Tongue (tissue), 2 donors: ENCODE results near the gene GHR. TPM values are rescaled to one million over a fixed set of nuclear protein-coding genes. Genes with fewer than 3 reads are reported as not detected.

Source experiments
- DNase-seq: peaks from one replicate; pipeline ENCODE4 v3.0.0-alpha.2; 2015
- total RNA-seq: library from RNA; depleted of rRNA; stranded (reverse); fragments of >200 nt; gene quantifications from one replicate; pipeline ENCODE4 v1.2.3, GENCODE V29; 2014

GHR gene
- total RNA-seq, 1 donor from 2014 or later: 13.4 TPM

DNA sequence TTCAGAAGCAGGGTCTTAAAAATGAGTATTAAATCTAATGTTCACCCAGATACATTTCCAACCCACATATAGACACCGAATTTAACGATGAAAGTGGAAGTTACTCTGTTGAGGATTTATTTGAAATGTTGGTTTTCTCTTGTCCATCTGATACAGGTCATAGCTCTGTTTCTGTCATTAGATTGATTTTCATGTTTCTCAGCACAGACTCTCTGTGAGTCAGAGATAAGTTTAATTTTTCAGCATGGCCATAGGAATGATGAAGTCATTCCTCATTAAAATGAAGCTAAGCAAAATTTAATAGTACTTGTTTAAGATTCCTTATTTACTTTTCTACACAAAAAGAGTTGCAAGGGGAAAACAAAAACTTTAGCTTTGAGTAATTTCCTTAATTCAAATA lies 38.8 kb downstream of the GHR start:
- DNase-seq: no peak

DNA sequence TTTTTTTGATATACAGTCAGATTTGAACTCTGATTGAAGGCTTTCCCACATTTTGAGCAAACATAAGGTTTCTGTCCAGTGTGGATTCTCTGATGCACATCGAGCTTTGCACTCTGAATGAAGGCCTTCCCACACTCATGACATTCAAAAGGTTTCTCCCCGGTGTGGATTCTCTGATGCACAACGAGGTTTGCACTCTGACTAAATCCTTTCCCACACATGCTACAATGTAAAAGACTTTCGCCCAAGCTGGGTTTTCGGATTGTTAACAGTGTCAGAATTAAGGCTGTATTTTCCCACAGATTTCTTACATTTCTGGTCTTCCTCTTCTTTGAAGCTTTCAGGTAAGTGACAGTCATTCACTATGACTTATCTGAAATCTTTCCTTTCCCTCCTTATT lies 44.3 kb downstream of the GHR start:
- no peak for DNase-seq

DNA sequence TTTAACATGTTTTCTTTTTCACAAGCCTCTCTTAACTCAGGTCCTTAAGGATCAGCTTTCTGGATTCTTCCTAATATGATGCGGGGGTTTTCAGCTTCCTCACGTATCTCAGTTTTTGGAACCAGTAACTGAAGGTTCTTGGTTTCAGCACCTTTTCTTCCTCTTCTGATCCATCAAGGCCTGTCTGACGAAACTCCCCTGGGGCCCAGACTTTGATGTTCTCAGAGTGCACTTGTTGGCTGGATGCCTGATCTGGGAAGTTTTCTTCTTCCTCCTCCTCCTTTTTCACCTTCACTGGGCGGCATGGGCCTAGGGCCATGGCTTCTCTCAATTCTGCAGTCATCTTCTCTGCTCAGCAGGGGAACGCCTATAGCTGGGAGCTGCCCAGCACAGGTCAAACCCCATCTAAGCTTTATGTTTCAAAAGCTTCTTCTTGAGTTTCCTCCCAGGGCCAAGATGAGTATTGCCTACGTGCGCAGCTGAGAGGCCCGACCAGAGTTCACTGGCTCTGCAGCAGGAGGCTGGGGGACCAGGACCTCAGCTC lies 44.8 kb downstream of the GHR start:
- DNase-seq: no peak

DNA sequence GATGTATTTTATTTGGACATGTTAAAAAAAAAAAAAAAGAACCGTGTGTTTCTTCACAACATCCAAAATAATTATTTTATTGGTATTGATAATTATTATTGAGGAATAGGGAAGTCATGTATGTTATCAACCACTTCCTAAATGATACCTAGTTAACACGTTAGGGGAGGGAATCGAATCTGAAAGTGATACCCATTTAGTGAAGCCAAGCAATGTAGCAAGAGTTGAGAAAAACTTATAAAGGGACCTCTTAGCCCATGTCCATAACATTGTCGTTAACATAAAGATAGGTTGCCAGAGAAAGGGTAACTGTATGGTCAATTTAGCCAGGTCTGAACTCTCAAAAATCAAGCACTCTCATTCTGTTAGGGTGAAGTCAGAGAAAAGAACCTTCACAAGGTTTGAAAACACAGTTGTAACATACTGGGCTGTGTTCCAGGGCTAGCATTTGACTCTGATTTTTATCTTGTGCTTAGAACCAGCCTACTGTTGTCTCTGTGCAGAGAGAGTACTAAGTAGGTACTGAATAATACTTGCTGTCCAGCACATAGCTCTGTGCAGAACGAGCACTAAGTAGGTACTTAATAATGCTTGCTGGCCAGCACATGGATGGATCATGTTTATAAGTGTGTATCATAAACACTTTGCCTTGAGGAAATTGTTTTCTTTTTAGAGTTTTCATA lies 60.4 kb downstream of the GHR start:
- DNase-seq: no peak

DNA sequence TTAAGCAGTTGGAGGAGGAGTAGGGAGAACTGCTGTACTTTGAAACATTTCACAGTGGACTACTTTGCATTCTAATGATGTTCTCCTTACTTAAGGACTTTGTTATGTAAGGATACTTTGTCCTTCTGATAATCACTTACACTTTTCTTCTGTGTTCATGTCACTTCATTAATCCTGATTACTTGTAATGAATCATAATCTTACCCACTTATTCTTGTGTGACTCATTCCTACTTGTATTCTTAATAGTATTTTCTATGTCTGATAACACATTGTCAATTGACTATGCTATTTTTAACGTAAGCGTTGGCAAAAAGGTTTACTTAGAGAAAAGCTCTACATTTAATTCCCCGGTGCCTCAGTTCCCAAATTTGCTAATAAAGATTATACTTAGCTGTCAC lies 63.8 kb downstream of the GHR start:
- DNase-seq: no peak

DNA sequence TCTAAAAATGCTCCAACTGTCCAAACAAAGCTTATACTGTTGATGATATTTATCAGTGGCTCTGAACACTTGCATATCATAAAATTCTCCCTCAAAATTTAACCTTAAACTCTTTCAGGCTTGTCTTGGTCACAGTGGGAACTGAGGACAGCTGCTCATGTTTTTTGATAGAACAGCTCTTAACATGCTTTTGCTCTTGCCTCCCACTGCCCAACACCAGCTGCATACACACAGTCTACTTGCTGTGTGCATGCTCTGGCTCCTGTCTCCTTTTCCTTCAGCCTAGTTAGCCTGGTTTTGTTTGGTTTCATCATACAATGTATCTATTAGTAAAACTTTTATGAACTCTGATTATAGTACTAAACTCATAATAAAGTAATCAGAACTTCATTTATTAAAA lies 64.6 kb downstream of the GHR start:
- DNase-seq: peak; percentile 51

DNA sequence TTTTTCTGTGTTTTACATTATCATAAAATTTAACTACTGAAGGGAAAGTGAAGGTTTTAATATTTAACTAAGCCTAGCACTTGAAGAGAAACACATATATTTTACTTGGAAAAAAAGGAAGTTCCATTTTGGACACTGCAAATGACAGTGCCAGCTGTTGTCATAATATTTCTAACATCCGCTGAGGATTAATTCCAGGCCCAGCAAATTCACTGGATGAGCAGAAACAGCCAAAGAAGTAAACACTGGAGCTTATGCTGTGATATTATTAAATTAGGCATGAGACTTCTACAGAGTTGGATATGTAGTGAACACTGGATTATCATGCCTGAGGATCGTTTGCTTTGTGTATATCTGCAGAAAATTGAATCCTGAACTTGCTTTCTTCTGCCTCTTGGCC lies 67.6 kb downstream of the GHR start:
- DNase-seq: peak; percentile 78

DNA sequence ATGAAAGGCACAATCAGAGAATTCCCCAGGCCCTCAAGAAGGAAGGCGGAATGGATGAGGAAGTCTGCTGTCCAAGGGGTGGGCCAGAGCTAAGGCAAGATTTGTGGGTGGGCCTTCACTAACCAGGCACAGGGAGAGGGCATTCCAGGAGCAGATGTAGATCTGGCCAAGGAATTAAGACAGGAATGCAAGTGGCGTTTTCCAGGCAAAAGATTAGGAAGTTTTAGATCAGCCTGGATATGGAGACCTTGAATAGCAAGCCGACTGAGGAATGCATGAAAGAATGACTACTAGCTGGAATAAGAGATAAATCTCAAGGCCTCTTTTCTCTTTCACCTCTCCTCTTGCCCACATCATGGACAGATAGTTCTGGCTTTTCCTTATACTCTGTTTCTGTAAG lies 68.5 kb downstream of the GHR start:
- DNase-seq: peak; percentile 31

DNA sequence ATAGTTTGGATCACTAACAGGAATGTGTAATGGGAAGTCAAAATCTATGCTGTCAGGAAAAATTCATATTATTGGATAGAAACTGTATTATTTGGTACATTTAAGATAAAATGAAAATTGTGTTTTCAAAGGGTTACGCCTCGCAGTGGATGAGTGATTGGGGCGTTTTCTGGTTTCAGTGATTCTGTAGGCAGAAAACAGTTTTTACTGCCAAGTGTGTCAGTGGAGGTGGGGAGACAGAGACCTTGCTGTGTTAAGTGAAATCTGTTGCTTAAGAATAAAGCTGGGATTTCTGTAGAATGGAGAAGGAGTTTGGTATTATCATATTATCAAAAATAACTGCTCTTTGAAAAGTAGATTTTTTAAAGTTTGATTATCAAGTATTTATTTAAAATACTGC lies 69.7 kb downstream of the GHR start:
- DNase-seq: no peak

DNA sequence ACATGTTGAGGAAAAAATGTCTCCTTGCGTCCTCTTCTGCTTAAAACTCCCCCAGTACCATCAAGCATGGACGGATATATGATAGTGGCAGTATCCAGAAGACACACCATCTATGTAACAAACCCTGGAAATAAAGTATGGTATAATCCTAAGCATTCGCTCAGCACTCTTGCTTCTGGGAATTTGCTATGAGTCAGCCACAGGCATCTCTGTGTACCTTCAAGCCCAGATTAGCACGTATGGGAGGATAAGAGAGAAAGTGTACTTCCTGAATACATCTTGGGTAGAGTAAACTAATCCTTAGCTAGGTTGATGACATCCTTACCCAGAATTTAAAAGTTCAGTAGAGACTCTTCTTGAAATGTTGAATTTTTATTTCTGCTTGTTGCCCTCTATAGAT lies 71.2 kb downstream of the GHR start:
- no peak for DNase-seq

DNA sequence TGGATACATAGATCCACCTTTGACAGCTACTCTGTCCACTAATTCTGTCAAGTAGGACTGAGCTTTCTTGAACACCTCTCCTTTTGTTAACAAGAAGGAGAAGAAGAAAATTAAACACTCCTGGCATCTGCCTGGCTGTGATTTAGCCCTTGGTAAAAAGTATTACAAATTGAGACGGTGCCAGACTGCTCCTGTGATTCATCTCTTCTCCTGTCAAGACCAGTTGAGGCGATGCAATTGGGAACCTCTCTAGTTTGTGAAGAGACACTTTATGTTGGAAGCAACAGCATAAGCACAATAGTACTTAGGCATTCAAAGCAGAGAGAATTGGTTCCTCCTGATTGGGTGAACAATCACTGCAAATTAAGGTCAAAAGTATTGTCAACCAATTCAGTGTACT lies 72.7 kb downstream of the GHR start:
- DNase-seq: no peak

DNA sequence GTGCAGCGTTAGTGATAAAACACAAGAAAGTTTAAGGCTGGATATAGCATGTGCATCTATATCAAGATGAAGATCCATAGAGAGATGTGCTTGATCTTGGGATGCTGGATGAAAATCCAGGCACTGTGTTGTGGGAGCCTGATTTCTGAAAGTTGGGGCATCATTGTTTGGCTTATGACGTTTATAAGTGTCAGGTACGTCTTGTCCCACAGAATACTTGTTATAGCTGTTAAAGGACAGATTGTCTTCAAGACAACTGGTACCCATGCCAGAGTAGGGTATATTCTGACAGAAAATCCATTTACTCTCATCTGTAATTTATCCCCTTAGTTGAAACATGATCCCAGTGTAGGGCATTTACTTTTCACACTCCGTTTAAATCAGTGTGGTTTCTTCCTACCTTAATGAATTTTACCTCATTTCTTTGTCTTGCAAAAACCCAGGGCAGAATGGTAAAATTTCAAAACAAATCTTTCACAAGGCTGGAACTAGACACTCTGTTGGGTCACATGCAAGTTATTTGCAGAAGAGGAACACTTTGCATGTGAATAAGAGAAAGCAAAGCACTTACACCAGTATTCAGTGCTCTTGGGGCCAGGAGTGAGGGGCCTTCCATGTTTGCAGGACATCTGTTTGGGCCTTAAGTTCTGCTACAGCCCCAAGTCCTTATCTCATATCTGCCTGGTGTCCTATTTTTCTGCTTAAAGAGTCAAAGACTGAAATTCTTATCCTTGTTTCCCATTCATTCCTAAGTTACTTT lies 73.3 kb downstream of the GHR start:
- DNase-seq: no peak

DNA sequence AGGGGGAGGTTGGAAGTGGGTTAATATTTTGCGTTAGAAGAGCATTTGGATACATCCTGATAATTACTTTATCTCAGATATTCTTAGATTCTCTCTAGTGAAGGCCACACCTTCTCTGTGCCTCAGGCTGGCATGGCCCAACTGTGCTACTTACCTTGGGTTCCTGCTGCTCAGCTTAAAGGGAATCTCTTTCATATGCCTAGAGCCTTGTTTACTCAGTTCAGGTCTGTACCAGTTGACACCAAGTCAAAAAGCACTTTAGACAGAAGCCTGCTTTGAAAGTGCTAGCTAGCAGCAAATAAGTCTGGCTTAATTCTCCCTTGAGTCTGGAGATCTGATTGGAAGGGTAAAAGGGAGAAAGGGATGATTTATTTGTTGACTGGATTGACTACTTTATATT lies 74.8 kb downstream of the GHR start:
- DNase-seq: no peak

DNA sequence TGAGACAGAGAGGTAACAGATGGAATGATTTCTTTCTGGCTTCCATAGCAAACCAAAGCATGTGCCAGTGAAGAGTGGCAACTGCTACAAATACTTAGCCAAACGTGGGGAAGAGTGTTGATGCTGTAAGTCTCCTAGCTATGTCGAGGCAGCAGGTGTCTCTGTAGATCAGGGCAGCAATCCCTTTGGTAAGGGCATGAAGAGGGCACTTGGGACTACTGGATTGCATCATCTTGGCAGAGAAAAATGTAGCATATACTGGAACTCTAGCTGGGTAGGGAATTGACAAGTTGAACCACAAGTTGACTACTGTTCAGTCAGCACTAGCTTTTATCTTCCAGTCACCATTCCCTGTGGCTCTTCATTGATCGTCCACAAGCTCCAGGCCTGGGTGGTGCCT lies 75.8 kb downstream of the GHR start:
- DNase-seq: peak; percentile 44

DNA sequence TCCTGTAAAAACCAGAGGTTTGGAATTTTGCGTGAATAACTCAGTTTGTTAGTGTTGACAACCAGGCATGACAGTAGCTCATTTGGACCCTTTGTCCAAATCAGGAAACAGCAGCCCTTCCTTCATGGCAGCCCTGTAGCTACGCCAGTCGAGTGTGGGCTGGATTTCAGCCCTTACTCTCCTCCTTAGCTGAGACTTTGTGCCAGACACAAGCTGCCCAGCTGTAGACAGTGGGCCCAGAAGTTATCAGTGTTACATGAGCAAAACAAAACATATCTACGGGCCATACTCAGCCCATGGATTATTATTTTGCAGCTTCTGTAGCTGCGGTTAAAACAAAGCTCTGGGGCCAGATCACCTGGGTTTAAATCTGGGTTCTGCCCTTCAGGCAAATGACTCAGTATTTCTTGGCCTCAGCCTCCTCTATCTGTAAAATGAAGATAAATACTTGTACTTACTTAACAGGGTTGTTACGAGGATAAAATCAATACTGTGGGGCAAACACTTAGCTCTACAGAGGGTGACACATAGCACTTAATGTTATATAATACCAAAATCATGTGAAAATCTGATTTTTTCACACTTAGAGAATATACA lies 76.9 kb downstream of the GHR start:
- peak; percentile 39 for DNase-seq

DNA sequence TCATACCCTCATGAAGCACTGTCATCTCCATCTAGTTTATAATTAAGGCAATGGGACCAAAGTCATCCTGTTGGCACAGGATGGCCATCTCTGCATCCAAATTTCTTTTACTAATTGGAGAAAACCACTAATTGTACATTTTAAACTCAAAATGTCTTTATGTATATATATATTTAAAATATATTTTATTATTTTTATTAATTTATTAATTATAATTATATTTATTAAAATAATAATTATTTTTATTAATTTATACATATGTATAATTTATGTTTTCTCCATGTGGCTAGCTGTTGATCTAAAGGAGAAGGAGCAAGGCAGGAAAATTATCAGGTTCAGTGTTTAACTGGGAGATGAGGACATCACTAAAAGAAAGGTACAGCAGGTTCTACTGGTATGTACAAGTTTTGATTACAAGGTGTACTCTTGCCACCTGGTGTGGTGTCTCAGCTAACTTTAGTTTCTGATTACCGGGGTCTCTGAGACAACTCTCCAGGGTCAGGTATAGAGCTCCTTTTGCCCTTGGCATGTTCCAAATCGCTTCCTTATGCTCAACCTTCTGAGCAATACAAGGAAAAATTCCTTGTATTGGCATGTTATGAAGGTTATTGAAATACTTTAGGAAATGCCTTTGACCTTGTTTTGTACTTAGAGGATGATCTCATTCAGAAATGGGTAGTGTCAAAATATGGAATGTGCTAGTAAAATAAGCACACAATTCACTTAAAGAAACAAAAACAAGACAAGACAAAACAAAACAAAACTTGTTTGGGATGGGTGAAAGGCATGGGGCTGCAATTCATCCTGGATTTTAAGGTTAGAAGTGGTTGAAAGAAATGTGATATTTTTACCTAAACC lies 79.6 kb downstream of the GHR start:
- no peak for DNase-seq

DNA sequence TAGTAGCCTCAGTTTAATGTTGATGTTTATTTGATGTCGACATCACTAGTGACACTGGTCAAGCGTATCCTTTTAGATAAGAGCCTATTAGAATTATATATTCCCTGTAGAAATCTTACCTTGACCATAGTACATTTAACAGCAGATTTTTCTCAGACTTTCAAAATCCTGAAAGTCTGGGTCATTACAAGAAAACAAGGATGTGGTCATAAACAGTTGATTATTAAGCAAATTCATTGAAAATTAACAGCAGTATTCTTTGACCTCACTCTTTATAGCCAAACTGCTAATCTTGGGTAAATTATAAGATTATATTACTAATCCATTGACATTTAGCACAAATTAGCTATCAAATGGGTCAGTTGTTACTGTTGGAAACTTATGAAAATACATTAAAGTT lies 83.4 kb downstream of the GHR start:
- no peak for DNase-seq

DNA sequence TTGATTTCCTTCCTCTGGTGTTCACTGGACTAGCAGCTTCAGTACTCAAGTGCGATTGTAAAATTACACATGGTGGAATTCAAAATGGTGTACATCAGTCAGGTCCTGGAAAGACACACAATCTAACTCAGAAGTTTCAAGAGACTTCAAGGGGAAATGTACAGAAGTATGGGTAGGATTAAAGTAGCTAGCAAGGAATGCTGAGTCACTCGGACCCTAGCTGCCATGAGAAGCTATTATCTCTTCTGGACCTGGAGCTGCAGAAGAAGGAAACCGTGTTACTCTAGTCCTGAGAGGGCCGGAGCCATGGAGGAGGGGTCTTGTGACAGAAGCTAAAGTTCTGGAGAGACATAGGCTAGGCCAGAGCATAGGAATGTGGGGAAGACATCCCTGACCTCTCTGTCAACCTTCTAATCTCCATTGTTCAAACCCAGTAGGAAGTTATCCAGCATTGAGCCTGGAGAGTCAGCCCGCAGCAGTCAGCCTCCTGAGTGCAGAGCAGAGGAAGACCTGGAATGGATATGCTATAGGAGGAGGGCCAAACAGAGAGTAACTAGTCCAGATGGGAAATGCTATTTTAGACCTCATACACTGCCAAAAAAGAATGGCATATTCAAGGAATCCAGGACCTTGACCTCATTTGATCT lies 84.3 kb downstream of the GHR start:
- peak; percentile 19 for DNase-seq

DNA sequence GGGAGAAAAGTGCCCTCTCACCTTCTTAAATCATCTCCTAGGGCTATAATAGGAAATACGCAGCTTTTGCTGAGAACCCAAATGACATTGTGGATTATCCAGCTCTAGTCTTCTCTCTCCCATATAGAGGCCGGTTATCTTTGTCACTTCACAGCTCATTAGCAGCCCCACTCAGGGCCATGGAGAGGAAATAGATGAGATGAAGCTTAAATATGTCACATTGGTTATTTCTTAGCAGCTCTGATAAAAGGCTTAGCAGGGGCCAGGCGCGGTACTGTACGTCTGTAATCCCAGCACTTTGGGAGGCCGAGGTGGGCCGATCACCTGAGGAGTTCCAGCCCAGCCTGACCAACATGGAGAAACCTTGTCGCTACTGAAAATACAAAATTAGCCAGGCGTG lies 90.0 kb downstream of the GHR start:
- no peak for DNase-seq

DNA sequence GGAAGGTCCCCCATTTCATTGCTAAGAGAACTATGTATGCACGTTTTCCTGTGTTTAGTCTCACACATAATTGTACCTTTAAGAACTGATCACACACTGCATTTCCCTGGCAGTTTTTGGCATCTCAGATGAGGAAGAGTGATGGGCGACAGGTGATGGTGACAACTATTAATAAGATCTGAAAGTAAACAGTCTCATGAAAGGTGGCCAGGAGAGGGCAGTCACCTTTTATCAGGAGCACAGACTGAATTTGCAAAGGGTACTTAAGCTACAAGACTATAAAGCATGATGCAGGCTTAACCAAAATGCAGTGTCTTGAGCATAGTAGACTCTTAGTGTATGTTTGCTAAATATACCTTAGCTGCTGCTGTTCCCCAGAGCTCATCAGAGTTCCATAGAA lies 91.5 kb downstream of the GHR start:
- DNase-seq: no peak

DNA sequence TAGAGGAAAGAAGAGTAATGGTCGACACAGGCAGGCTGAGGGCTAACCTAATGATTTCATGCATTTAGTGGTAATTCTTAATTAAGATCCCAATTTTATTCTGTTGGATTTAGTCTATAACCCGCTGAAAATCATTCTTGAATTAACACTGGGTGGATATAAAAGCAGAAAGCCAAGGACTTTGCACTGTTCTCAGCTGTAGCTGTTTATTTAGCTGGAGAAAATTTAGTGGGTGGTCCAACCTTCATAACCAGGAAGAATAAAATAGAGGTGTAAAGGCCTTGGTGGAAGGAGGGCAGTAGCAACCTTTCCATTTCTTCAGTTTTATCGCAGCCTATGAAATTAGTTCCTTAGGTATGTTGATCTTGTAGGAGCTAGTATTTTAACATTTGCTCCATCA lies 92.3 kb downstream of the GHR start:
- DNase-seq: no peak
